ENCODE data around the gene ZNF763.
"Not testable (repeated sequence)": the region's sequence is repeated elsewhere in the genome, so short reads cannot be mapped to it uniquely, and the experiment has no call there.

The ZNF763 gene

GRCh38 chr19:11964858-11965645, at the start of gene ZNF763:
ZNF763 (plus strand) TSS chr19:11965040; CDS start chr19:11965209, 169 bp downstream.
- Histone ChIP-seq H3K9ac (ENCODE audit: low read length in 5 of 5) (peak within 1 kb of the TSS; percentile 63 to 78 (median 78)), H3K4me1 (ENCODE audit: control insufficient read depth in 5 of 5, insufficient read depth in 5 of 5, low read length in 5 of 5) (peaks cover 6 to 24% (median 20%) of the 10 kb centered on the region in 5 donors), H3K27me3 (ENCODE audit: control insufficient read depth in 5 of 5, insufficient read depth in 4 of 5, low read length in 5 of 5) (no peaks in the 10 kb centered on the region), H3K36me3 (ENCODE audit: control insufficient read depth in 5 of 5, insufficient read depth in 5 of 5, low read length in 5 of 5) (peaks cover 0 to 2% (median 0%) of the 10 kb centered on the region in 5 donors), H3K9me3 (ENCODE audit: control insufficient read depth in 5 of 5, low read length in 5 of 5) (no peaks in the 10 kb centered on the region), H3K27ac (ENCODE audit: low read depth, low read length) (peak within 1 kb of the TSS; percentile 77), H3K4me3 (ENCODE audit: low read depth in 1 of 5, low read length in 5 of 5) (peak within 1 kb of the TSS; percentile 94 to 99 (median 97))

GRCh38 chr19:11921852-11922495, 42.9 kb upstream of the ZNF763 start:
- Histone ChIP-seq H3K9me3 (ENCODE audit: control insufficient read depth in 5 of 5, low read length in 5 of 5) (peaks cover 0 to 7% (median 0%) of the 10 kb centered on the region in 5 donors), H3K36me3 (ENCODE audit: control insufficient read depth in 5 of 5, insufficient read depth in 5 of 5, low read length in 5 of 5) (no peaks in the 10 kb centered on the region), H3K27ac (ENCODE audit: low read depth, low read length) (no peak overlapping the region), H3K4me3 (ENCODE audit: low read depth in 1 of 5, low read length in 5 of 5) (no peak overlapping the region), H3K27me3 (ENCODE audit: control insufficient read depth in 5 of 5, insufficient read depth in 4 of 5, low read length in 5 of 5) (no peaks in the 10 kb centered on the region), H3K4me1 (ENCODE audit: control insufficient read depth in 5 of 5, insufficient read depth in 5 of 5, low read length in 5 of 5) (peaks cover 0 to 32% (median 22%) of the 10 kb centered on the region in 5 donors), H3K9ac (ENCODE audit: low read length in 5 of 5) (no peak overlapping the region)

GRCh38 chr19:11924886-11925650, 39.8 kb upstream of the ZNF763 start, which contains the start of gene ZNF700:
ZNF700 (plus strand) TSS chr19:11925107; CDS start chr19:11925211, 104 bp downstream.
- Histone ChIP-seq H3K27ac (ENCODE audit: low read depth, low read length) (peak within 1 kb of the TSS; percentile 91), H3K4me1 (ENCODE audit: control insufficient read depth in 5 of 5, insufficient read depth in 5 of 5, low read length in 5 of 5) (peaks cover 0 to 33% (median 22%) of the 10 kb centered on the region in 5 donors), H3K36me3 (ENCODE audit: control insufficient read depth in 5 of 5, insufficient read depth in 5 of 5, low read length in 5 of 5) (no peaks in the 10 kb centered on the region), H3K4me3 (ENCODE audit: low read depth in 1 of 5, low read length in 5 of 5) (peak within 1 kb of the TSS; percentile 90 to 97 (median 91)), H3K9ac (ENCODE audit: low read length in 5 of 5) (peak within 1 kb of the TSS; percentile 75 to 93 (median 88)), H3K27me3 (ENCODE audit: control insufficient read depth in 5 of 5, insufficient read depth in 4 of 5, low read length in 5 of 5) (no peaks in the 10 kb centered on the region), H3K9me3 (ENCODE audit: control insufficient read depth in 5 of 5, low read length in 5 of 5) (no peaks in the 10 kb centered on the region)

- Histone ChIP-seq H3K27ac (ENCODE audit: low read depth, low read length) (peak overlapping the region; percentile 91), H3K4me1 (ENCODE audit: control insufficient read depth in 5 of 5, insufficient read depth in 5 of 5, low read length in 5 of 5) (peaks cover 0 to 36% (median 22%) of the 10 kb centered on the region in 5 donors), H3K9ac (ENCODE audit: low read length in 5 of 5) (peak overlapping the region; percentile 75 to 93 (median 88)), H3K4me3 (ENCODE audit: low read depth in 1 of 5, low read length in 5 of 5) (peak overlapping the region; percentile 48 to 97 (median 90))
- H3K36me3 ChIP-seq (ENCODE audit: control insufficient read depth in 5 of 5, insufficient read depth in 5 of 5, low read length in 5 of 5); H3K9me3 ChIP-seq (ENCODE audit: control insufficient read depth in 5 of 5, low read length in 5 of 5); H3K27me3 ChIP-seq (ENCODE audit: control insufficient read depth in 5 of 5, insufficient read depth in 4 of 5, low read length in 5 of 5): not testable (repeated sequence)
Observed at GRCh38 chr19:11925651-11926187, 39.1 kb upstream of the ZNF763 start.

GRCh38 chr19:11927227-11927626, 37.6 kb upstream of the ZNF763 start:
- peaks cover 0 to 38% (median 22%) of the 10 kb centered on the region in 5 donors for H3K4me1 ChIP-seq (ENCODE audit: control insufficient read depth in 5 of 5, insufficient read depth in 5 of 5, low read length in 5 of 5)
- no peaks in the 10 kb centered on the region for H3K9me3 ChIP-seq (ENCODE audit: control insufficient read depth in 5 of 5, low read length in 5 of 5)
- no peak overlapping the region for H3K27ac ChIP-seq (ENCODE audit: low read depth, low read length)
- no peak overlapping the region for H3K9ac ChIP-seq (ENCODE audit: low read length in 5 of 5)
- H3K4me3 ChIP-seq (ENCODE audit: low read depth in 1 of 5, low read length in 5 of 5), result no peak overlapping the region
- no peaks in the 10 kb centered on the region for H3K36me3 ChIP-seq (ENCODE audit: control insufficient read depth in 5 of 5, insufficient read depth in 5 of 5, low read length in 5 of 5)
- H3K27me3 ChIP-seq (ENCODE audit: control insufficient read depth in 5 of 5, insufficient read depth in 4 of 5, low read length in 5 of 5), result no peaks in the 10 kb centered on the region

- Histone ChIP-seq H3K27ac (ENCODE audit: low read depth, low read length) (no peak overlapping the region), H3K4me3 (ENCODE audit: low read depth in 1 of 5, low read length in 5 of 5) (no peak overlapping the region), H3K36me3 (ENCODE audit: control insufficient read depth in 5 of 5, insufficient read depth in 5 of 5, low read length in 5 of 5) (no peaks in the 10 kb centered on the region), H3K9me3 (ENCODE audit: control insufficient read depth in 5 of 5, low read length in 5 of 5) (peaks cover 0 to 11% (median 0%) of the 10 kb centered on the region in 5 donors), H3K4me1 (ENCODE audit: control insufficient read depth in 5 of 5, insufficient read depth in 5 of 5, low read length in 5 of 5) (peaks cover 0 to 13% (median 2%) of the 10 kb centered on the region in 5 donors), H3K27me3 (ENCODE audit: control insufficient read depth in 5 of 5, insufficient read depth in 4 of 5, low read length in 5 of 5) (no peaks in the 10 kb centered on the region), H3K9ac (ENCODE audit: low read length in 5 of 5) (no peak overlapping the region)
Observed at GRCh38 chr19:11931051-11931450, 33.8 kb upstream of the ZNF763 start.

GRCh38 chr19:11931513-11931912, 33.3 kb upstream of the ZNF763 start:
- Histone ChIP-seq H3K27me3 (ENCODE audit: control insufficient read depth in 5 of 5, insufficient read depth in 4 of 5, low read length in 5 of 5) (no peaks in the 10 kb centered on the region), H3K4me3 (ENCODE audit: low read depth in 1 of 5, low read length in 5 of 5) (no peak overlapping the region), H3K4me1 (ENCODE audit: control insufficient read depth in 5 of 5, insufficient read depth in 5 of 5, low read length in 5 of 5) (peaks cover 0 to 9% (median 0%) of the 10 kb centered on the region in 5 donors), H3K36me3 (ENCODE audit: control insufficient read depth in 5 of 5, insufficient read depth in 5 of 5, low read length in 5 of 5) (no peaks in the 10 kb centered on the region), H3K9ac (ENCODE audit: low read length in 5 of 5) (no peak overlapping the region), H3K27ac (ENCODE audit: low read depth, low read length) (no peak overlapping the region), H3K9me3 (ENCODE audit: control insufficient read depth in 5 of 5, low read length in 5 of 5) (peaks cover 0 to 12% (median 0%) of the 10 kb centered on the region in 5 donors)

GRCh38 chr19:11935829-11936228, 29.0 kb upstream of the ZNF763 start:
- not testable (repeated sequence) for H3K36me3 ChIP-seq (ENCODE audit: control insufficient read depth in 5 of 5, insufficient read depth in 5 of 5, low read length in 5 of 5); H3K27ac ChIP-seq (ENCODE audit: low read depth, low read length); H3K9ac ChIP-seq (ENCODE audit: low read length in 5 of 5); H3K4me3 ChIP-seq (ENCODE audit: low read depth in 1 of 5, low read length in 5 of 5); H3K4me1 ChIP-seq (ENCODE audit: control insufficient read depth in 5 of 5, insufficient read depth in 5 of 5, low read length in 5 of 5); H3K27me3 ChIP-seq (ENCODE audit: control insufficient read depth in 5 of 5, insufficient read depth in 4 of 5, low read length in 5 of 5)
- H3K9me3 ChIP-seq (ENCODE audit: control insufficient read depth in 5 of 5, low read length in 5 of 5), result peaks cover 0 to 20% (median 10%) of the 10 kb centered on the region in 5 donors

GRCh38 chr19:11938383-11938782, 26.5 kb upstream of the ZNF763 start:
- H3K36me3 ChIP-seq (ENCODE audit: control insufficient read depth in 5 of 5, insufficient read depth in 5 of 5, low read length in 5 of 5), result peaks cover 0 to 19% (median 0%) of the 10 kb centered on the region in 5 donors
- H3K9me3 ChIP-seq (ENCODE audit: control insufficient read depth in 5 of 5, low read length in 5 of 5), result peaks cover 12 to 37% (median 29%) of the 10 kb centered on the region in 5 donors
- not testable (repeated sequence) for H3K4me1 ChIP-seq (ENCODE audit: control insufficient read depth in 5 of 5, insufficient read depth in 5 of 5, low read length in 5 of 5); H3K4me3 ChIP-seq (ENCODE audit: low read depth in 1 of 5, low read length in 5 of 5); H3K27ac ChIP-seq (ENCODE audit: low read depth, low read length); H3K9ac ChIP-seq (ENCODE audit: low read length in 5 of 5); H3K27me3 ChIP-seq (ENCODE audit: control insufficient read depth in 5 of 5, insufficient read depth in 4 of 5, low read length in 5 of 5)
